Amniotic epithelial cell (primary cell): ENCODE measurements around the gene TMEM144.

Source experiments
- DNase-seq: peaks from one replicate; pipeline ENCODE4 v3.0.0-alpha.2; 2010; ENCODE audit warnings: low read depth

TMEM144 gene

DNA sequence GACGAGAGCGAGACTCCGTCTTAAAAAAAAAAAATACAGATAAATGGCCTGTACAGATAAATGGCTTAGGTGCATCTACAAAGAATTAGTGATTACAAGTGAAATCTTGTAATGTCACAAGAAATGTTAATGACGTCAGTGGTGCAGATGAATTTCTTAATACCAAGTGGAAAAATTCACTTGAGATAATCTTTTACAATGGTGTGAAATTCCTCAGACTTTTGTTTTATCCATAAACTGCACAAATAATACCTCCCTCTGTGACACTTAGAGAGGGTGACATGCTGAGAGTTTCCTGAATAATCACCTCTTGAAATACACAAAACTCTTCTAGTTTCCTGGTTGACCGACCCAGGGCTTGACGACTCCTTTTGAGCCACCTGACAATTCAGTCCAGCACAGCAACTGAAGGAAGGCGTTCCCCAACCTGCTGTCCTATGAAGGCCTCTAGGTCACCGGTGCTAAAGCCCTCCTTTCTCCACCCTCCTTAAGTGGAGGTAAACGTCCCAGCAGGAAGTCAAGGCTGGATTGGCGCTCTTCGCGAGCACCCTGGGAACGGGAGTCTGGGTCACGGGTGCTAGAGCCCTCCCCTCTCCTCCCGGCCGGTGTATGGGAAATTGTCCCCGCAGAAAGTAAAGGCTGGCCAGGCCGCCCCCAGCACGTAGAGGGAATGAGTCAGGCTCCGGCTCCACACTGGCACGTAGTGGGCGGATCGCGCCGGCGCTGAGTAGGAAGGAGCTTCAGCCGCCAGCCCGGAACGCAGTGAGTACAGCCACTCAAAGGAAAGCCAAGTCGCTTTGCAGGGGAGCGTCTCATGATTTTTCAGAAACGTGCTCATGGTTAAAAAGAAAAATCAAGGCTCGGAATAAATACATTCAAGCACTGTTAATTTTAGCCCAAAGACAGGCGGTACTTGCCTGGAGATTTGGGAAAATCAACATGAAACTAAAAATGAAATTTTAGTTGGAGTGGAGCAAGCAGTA, at the start of gene TMEM144:
Gene TMEM144 (plus strand): TSS at position 662 of the 983 bp plus-strand sequence. CDS start 2,182 bp downstream, outside the sequence.
- DNase-seq, result peak; percentile 85

DNA sequence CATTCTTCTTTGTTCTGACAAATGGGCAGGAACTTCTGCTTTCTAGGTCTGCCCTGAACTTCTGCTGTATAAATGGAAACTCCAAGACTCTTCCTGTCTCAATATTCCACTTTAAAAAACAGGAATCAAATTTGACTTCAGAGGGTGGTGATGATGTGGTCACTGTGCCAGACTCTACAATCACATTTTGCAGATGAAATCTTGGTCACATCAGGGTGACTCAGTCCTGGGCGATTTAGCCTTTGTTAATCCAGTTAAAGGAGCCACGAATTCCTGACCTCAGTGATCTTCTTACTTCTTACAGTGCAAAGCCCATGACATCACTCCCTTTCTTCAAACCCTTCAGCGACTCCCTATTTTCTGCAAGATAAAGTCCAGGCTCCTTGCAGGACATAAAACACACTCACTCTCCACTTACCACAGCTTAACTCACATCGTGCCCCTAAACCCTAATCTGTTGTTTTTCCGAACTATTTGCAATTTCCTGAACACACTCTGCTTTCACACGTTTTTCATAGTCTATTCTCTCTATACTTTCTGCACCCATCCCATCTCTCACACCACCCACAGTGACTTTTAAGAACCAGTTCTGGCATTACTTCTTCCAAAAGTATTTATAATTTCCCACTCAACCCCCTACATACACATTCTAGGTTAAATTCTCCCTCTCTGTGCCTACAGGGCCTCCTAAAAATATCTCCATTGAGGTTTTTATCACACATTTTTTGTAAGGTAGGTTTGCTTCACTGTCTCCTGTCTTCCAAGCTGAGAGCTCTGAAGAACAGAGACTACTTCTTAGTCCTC, 48.5 kb upstream of the TMEM144 start:
- peak; percentile 100 for DNase-seq

DNA sequence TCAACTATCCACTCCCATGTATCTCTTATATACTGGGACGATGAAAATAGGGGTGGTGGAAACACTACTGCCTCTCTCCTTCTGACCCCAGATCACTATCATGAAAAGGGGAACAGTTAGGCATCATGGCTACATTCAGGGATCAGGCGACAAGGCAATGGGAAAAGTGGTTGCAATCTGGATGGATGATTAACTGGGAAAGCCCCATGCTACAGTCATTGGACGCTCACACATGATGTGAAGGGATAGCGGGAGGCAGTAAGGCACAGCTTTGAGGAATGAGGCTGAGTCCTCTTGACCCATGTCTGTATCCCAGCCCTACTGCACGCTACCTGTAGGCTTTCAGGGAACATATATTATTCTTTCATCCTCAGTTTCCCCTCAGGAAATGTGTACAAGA, 47.7 kb upstream of the TMEM144 start:
- peak; percentile 48 for DNase-seq

DNA sequence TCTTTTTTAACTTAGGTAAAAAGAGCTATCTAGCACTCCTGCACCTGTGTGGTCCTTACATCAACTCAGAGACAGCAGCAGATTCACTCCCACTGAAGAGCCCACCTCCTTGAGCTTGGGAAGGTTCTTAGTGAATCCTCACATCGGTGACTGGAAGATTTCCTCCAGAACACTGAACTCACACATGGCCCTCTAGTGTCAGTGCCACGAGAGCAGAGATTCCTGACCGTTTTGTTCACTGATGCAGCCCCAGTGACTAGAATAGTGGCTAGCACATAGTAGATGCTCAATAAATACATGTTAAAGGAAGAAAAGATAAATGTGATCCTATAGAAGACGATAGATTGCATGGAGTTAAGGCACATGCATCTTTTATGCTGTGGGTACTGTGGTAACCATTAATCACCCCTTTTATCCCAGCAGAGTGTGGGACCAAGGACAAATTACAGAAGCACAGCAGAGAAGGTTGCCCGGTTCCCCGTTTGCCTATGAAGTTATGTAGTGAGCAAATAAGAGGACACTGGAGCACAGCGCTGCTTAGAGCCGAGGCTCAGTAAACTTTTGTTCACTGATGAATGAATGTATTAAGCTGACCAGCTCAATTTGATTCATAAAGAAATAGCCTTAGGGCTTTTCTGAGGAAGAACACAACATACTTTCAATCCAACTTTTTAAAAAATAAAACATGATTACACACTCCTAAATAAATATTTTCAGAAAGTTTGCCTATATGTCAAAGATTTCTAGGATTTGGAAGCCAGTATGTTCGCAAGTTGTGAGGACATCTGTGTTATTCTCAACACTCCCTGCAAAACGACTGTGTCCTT, 46.1 kb upstream of the TMEM144 start:
- peak; percentile 45 for DNase-seq

DNA sequence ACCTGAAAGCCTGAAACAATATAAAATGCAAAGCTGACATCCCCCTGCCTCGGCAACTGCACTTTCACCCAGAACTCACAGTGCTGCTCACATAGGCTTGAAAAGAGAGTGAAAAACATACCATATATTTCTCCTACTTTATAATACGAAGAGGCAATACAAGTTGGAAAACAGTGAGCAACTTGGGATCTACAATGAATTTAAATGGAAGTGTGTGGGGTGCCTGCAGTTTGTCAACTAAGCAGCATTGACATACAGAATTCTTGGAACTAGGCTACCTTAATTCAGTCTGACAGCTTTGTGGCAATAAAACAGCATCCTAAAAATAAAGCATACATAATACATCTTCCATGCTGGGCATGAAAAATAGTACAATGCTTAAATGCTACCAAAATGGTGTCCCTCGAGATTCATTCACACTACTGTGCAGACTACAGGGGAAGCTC, 45.5 kb upstream of the TMEM144 start:
- DNase-seq, result peak; percentile 21

DNA sequence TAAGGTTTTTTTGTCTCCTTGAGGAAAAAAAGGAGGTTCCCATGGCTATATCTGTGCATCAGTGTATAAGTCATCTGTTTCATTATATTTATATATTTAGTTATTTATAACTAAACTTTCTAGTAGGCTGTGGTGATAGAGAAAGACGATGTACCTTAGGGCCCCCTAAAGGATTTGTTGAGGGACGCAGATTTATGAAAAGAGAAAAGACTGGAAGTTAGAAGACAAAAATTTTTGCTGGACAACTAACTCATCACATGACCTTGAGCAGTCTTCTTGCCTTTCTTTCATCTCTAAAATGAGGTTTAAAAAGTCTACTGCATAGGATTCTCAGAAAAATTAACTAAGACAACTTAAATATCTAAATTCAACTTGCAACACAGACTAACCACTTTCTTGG, 43.6 kb upstream of the TMEM144 start:
- DNase-seq, result peak; percentile 44

DNA sequence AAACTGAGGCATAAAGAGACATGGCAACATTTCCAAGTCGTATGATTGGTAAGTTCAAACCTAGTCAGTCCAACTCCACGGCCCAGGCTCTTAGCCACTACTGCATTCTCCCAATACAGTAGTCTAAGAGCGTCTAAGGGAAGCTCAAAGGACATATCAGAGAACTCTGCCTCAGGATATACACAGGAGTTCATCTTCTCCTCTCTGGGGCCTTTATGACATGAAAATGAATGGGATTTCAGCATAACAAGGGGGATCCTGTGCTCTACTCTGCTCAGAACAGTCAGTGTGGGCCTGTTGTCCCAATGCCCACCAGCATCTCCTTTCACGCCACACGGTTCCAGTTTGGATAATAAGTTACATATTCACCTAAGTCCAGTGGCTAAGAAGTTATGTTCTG, 41.7 kb upstream of the TMEM144 start:
- DNase-seq, result no peak

DNA sequence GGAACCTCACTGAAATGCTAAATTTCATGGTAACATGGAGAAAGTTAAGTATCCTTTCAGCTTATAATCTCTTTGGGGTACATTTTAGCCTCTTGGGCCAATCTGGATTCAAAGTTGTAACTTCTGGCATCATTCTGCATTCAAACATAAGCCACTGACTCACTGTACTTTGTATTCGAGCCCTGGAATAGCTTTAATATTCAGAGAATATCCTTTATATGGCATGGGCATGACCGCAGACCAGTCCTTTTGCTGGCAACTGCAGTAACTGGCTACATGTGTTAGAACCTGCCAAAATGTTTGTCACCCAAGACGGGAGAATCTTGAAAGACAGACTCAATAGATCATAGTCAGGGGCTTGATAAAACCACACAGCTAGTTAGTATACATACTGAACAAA, 40.8 kb upstream of the TMEM144 start:
- peak; percentile 54 for DNase-seq

DNA sequence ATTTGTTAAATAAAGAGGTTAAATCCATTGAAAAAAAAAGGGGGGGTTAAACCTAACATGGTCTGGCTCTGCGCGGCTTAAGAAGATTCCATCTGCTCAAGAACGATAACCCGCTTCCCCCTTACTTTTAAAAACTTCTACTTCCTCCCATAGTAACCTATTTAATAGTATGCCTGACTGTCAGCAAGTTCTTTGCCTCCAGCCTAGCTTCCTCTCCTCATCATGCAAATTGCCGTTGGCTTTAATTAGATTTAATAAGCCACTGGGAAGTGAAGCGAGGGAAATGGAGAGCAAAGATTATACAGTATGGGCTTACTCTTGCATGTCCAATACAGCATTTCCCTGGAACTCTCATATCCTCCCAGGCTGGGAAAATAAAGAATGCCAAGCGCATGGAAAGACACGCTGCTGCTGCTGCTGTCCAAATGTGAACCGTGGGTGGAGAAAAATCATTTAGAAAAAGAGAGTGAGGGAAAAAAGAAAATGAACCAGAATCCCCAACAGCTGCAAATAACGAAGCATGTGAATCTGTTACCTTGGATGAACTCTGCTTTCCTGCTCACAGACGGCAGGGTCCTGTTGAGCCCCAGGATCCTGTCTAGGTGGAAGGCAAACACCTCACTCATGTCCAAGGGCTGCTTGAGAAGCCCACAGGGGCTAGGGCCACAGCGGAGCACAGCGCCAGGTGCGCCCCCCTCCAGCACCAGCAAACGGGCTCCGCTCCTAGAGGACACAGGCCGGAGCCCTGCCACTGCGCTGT, 40.2 kb upstream of the TMEM144 start:
- peak; percentile 62 for DNase-seq

DNA sequence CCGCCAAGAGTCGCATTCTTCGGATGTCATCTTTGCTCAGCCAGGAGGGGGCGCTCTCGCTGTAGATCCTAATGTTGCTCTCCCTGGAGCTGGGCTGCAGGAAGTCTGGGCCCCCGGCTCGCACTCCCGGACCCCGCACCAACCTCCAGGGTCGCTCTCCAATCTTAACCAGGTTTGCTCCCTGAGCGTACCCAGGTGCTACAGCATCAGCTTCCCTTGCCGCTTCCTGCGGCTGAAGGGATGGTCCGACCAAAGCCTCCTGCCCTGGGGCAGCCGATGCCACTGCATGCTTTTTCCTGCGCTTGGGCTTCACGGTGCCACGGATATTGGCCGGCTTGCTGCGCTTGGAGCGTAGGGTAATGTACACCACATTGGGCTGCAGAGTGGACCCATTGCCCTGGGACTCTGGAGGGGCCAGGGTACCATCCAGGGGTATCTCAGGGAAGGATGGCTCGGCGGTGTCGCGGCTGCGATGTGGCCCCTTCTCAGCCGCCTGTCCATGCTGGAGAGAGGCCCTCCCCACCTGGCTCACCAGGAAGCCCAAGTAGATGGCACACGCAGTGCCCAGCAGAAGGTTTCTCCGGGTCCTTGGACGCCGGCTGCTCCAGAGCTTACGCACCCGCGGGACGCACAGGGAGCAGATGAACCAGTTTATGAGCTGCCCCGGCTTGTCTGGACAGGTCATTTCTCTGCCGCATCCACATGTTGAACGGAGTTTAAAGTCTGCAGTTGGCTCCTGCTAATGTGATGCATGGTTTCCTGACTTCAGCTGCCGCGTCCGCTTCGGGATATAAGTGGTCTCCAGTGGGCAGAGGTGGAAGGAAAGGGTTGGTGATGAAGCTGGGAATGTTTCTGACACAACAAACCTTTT, 39.4 kb upstream of the TMEM144 start:
- peak; percentile 72 for DNase-seq

DNA sequence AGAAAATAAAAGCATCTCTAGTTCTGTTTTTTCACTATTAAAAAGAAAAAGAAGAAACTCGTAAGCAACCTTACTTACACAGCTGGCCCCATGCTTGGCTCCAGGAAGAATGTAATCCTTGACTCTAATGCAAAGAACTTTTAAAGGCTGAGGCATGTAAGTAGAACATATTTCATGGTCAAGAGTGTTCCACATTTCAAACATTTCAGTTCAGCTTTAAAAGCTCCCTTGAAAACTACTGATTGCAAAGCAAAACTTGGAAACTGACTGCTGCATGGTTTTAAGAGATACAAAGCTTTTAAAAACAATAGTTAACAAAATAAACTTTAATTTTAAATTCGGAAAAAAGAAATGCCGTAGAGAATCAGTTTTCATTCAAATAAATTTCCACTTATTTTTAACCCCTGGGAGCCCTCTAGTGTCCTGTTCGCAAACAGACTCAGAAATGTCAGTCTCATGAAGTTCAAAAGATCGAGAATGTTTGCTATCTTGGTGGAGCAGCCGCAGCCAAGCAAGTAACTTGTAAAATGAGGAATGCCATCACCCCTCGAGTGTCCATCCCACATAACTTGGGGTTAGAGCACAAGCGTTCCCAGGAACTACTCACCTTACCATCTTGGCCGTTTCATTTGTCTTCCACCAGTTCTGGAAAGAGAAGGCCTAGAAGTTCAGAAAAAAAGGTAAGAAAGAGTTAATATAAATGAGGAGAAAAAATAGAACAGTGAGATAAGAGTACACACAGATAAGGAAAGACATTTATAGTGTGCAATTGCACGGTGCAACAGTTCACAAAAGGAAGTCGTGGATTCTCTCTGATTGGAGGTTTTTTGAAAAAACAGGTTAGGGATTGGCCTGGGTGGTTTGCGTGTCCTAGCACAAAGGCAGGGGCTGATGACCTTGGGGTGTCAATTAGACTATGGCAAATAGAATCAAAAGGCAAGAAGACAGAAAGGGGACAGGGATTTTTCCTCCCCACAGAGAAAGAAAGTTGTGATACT, 37.7 kb upstream of the TMEM144 start, which contains the start of gene GASK1B:
Gene GASK1B (minus strand): TSS at position 765 of the 998 bp plus-strand sequence. CDS start 1,650 bp downstream, outside the sequence.
- DNase-seq, result peak; percentile 88

DNA sequence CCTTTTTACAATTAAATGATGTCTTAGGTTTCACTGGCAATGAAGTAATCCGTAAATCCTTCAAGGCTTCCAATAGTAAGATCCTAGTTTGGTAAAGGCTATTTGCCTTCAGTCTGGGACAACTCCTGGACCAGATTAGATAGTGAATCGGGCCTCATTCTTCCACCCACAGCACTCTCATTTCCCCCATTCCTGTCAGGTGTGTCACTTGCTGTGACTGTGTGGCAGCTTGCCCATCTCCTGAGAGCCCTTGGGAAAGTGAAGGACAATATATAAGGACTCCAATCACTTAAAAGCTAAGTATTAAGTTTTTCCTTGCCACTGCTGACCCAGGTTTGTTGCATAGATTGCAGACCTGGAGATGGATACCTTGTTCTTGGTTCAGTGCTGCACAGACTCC, 34.2 kb upstream of the TMEM144 start:
- DNase-seq, result peak; percentile 19

DNA sequence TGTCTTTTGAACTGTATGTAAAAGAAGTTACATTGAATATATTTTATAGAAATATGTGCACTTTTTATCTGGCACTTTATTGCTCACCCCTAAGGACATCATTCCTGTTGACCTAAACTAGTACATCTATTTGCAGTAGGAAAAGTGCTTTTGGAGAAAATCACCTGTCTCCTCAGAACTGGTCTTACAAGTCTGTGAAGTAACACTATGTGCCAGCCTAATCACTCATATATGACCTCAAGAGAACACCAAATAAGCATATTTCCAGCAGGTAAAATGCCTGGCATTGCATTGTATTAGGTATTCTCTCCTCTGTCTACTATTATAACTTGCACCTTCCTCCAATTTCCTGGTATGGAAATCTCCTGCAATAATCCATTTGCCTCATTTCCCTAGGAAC, 33.5 kb upstream of the TMEM144 start:
- DNase-seq, result no peak

DNA sequence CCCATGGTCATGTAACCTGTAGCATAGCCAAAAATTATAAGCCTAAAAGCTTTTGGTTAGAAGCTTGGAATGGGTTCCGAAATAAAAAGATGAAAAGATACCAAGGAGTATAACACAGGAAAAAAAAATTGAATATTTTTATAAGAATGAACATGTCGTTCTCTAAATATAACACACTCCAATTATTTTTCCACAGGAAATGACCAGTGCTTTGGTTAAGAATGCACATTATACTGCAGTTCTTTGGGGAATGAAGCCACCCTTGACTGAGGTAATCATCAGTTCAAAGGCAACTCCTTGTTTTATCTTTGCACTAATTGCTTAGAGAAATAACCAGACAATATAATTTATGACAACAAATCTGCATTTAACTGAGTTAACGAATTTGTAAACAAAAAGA, 30.8 kb upstream of the TMEM144 start:
- DNase-seq, result no peak

DNA sequence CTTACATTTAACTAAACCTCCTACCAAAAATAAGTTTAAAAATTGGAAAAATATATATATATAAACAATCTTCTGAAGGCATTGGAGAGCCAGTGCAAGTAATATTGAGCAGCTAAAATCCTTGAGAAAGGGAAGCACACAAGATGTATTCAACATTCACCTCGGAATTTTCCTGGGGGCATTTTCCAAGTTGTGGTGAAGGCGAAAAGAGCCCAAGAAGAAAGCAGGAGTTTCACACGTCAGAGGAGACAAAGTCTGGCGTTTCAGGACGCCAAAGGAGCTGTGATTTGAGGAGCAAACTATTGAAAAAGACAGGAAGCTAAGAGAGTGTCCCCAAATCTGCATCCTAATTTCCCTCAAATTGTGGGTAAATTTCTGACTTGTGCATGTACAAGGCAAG, 28.4 kb upstream of the TMEM144 start:
- no peak for DNase-seq

DNA sequence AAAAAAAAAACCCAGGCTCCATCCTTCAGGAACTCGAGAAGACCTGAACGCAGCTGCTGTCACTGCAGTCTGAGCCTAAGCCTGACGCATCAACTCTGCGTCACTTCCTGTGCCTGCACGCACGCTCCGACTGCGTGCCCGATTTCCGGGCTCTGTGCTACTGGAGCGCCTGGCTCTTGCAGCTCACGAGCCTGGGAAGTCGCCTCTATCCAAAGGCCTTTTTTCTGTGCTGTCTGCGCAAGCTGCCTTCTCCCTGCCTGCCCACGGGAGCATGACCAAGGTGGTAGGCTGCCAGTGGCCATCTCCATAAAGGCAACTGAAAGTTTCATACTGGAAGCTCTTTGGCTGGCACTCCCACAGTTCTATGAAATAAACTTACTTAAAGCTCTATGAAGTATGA, 27.6 kb upstream of the TMEM144 start:
- DNase-seq, result no peak

DNA sequence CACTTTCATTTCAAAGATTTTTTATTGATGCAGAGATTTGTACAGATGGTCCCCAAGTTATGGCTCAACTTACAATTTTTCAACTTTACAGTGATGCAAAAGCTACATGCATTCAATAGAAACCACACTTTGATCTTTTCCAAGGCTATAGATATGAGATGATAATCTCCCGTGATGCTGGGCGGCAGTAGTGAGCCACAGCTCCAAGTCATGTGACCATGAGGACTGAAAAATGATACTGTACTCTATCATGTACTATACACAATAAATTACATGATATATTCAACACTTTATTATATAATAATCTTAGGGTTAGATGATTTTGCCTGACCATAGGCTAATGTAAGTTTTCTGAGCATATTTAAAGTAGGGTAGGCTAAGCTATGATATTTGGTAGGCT, 23.5 kb upstream of the TMEM144 start:
- DNase-seq, result no peak

DNA sequence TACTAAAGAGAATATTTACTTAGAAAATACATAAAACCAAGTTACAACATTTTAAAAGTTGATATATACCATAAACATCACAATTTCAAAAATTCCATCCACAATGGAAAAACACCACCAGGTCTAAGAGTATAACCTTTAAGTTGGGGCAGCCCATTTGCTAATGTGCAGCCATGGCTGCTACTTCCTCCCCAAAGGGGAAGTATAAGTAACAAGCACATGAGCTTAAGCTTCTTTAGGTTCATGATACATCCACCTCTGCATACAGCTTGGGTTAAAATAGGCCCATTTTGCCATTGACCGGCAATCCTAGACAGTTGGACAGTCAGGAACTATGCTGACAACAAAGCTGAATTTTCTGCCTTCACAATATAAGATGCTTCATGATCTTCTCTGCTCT, 20.9 kb upstream of the TMEM144 start:
- DNase-seq, result no peak

DNA sequence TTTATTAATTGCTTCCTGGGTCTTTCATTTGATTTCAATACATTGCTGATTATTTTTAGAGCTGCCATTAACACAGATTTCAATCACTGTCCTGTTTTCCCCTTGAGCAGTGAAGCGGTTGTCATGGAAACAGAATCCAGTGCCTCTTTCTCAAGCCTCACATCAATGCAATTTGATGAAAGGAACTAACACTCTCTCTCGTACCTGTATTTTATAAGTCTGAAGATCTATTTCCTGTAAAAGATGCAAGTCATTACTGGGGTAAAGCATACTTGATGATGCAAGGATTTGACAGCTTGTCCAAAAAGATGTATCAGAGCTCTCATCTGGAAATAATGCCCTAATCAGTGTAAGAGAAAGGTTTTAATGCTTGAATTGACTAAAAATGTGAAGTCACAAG, 19.6 kb upstream of the TMEM144 start:
- DNase-seq, result no peak
